Activated CD4-positive, alpha-beta T cell treated with anti-CD3 and anti-CD28 coated beads, Interleukin-2, amount 10 ng/mL, durations not matched to agents 24 days and 14 days (primary cell): Measurements from ENCODE around the gene PDPN. TPM values are rescaled to one million over a fixed set of nuclear protein-coding genes. Genes with fewer than 3 reads are reported as not detected.

Experiments used
- DNase-seq: peaks from one replicate; pipeline ENCODE4 v3.0.0; 2022
- H3K27ac Mint-ChIP-seq: one replicate; pipeline ENCODE4 v1.8.0; 2022; ENCODE audit warnings: mild to moderate bottlenecking, mixed read lengths
- H3K27me3 Mint-ChIP-seq: one replicate; pipeline ENCODE4 v1.8.0; 2022; ENCODE audit warnings: mixed read lengths
- H3K36me3 Mint-ChIP-seq: one replicate; pipeline ENCODE4 v1.8.0; 2022; ENCODE audit warnings: low read depth, mild to moderate bottlenecking, mixed read lengths
- H3K4me1 Mint-ChIP-seq: one replicate; pipeline ENCODE4 v1.8.0; 2021; ENCODE audit warnings: mixed read lengths
- H3K4me3 Mint-ChIP-seq: one replicate; pipeline ENCODE4 v1.8.0; 2022; ENCODE audit warnings: mild to moderate bottlenecking, moderate library complexity, mixed read lengths
- H3K9me3 Mint-ChIP-seq: one replicate; pipeline ENCODE4 v1.8.0; 2021; ENCODE audit warnings: mixed read lengths
- intact Hi-C: fragments of 100-400 bp; cut with micrococcal nuclease; formaldehyde crosslinking; loops from one replicate; pipeline ENCODE4 v1.15.1; 2023
- total RNA-seq: library from RNA; stranded (reverse); gene quantifications from 2 replicates; pipeline ENCODE4 v1.2.3, GENCODE V29; 2022

PDPN gene
- total RNA-seq, 1 donor from 2014 or later: not detected

DNA sequence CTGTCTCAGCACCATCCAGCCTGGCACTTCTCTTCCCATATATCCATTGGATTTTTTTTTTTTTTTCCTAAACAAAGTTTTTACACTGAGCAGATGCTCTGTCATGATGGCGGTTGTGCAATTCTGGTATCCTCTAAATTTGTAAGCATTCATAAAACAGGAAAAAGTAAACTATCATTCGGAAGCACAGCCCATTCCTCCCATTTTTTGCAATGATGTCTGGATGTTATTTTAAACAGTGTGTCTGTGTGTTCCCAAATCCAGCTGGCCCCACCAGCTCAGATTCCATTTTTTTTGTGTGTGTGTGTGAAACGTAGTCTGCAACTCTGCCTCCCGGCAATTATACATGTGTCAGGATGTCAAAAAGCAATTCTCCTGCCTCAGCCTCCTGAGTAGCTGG lies 33.5 kb downstream of the PDPN start:
- intact Hi-C loops: no loop called here
- H3K4me3 Mint-ChIP-seq: no peak overlapping the region
- H3K27me3 Mint-ChIP-seq: no peaks in the 10 kb centered on the region
- no peak overlapping the region for H3K27ac Mint-ChIP-seq
- no peaks in the 10 kb centered on the region for H3K4me1 Mint-ChIP-seq
- H3K9me3 Mint-ChIP-seq: no peaks in the 10 kb centered on the region
- DNase-seq: no peak
- no peaks in the 10 kb centered on the region for H3K36me3 Mint-ChIP-seq

DNA sequence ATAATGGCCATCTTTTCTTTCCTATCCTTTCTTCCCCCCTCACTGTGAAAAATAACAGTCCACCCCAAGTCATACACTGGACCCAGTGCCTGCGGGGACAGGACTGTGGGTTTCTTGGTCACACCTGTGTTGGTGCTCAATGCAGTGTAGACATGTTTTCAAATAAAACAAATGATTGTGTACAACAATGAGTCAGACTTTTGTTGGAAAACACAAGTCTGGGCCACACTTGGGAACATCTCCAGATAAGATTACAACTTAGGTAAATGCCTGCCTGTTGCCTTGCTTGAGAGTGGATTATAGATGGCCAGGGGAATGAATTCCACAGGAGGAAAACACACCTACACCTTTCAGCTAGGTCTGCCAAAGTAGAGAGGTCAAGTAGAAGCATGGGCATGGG lies 34.1 kb downstream of the PDPN start:
- no peaks in the 10 kb centered on the region for H3K36me3 Mint-ChIP-seq
- H3K27me3 Mint-ChIP-seq: no peaks in the 10 kb centered on the region
- no peak for DNase-seq
- no peak overlapping the region for H3K4me3 Mint-ChIP-seq
- intact Hi-C loops: no loop called here
- no peak overlapping the region for H3K27ac Mint-ChIP-seq
- no peaks in the 10 kb centered on the region for H3K4me1 Mint-ChIP-seq
- H3K9me3 Mint-ChIP-seq: no peaks in the 10 kb centered on the region

DNA sequence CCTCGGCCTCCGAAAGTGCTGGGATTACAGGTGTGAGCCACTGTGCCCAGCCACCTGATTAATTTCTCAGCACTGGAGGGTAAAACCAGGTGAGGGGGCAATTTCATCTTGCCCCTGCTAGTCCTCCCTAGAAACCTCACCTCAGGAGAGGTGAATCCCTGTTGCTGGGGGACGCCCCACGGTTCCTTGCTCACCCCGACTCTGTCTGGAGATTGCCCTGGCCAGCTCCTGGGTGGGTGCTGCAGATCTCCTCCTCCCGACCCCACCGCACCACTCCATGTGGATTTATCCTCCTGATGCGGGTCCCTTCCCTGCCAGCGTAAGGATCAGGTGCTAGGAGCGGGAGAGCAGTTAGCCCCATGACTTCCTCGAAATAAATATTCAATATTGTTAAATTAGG lies 34.9 kb downstream of the PDPN start:
- H3K9me3 Mint-ChIP-seq: no peaks in the 10 kb centered on the region
- H3K4me1 Mint-ChIP-seq: no peaks in the 10 kb centered on the region
- intact Hi-C loops: no loop called here
- no peak overlapping the region for H3K27ac Mint-ChIP-seq
- H3K36me3 Mint-ChIP-seq: no peaks in the 10 kb centered on the region
- no peak overlapping the region for H3K4me3 Mint-ChIP-seq
- no peak for DNase-seq
- no peaks in the 10 kb centered on the region for H3K27me3 Mint-ChIP-seq

DNA sequence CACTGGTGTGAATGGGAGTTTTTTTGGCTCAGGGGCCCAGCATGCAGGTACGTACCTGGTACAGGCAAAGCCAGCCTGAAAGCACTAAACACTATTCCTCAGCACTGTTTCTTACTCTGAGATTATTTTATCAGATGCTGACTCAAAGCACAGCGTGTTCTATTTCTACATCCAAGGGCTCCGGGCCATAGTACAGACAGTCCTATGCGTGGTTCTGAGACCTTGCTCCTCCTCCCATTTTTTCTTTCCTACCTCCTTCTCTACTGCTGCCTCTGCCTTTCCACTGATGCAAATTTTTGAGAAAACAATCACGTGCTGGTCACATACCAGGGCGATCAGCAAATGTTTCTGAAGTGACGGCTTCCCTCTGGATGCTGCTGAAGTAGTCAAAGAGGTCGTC lies 36.3 kb downstream of the PDPN start:
- Mint-ChIP-seq H3K9me3 (no peaks in the 10 kb centered on the region), H3K4me1 (no peaks in the 10 kb centered on the region), H3K4me3 (no peak overlapping the region), H3K27me3 (no peaks in the 10 kb centered on the region), H3K27ac (no peak overlapping the region), H3K36me3 (no peaks in the 10 kb centered on the region)
- intact Hi-C loops: no loop called here
- no peak for DNase-seq

DNA sequence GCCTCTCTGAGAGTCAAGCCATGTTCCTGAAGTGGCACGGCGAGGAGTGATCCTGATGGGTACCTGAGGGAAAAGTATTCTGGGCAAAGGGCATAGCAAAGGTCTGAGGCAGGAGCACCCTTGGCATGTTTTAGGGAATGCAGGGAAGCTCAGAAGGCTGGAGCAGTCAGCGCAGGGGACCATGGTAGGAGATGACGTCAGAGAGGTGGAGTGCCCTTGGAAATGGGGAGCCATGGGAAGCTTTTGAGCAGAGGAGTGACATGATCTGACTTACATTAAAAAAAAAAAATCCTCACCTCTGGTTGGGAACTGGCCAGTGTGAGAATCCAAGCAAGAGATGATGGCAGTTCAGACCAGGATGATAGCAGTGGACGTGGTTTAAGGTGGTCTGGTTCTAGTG lies 37.2 kb downstream of the PDPN start:
- intact Hi-C loops: no loop called here
- Mint-ChIP-seq H3K36me3 (no peaks in the 10 kb centered on the region), H3K4me3 (no peak overlapping the region), H3K27ac (no peak overlapping the region), H3K9me3 (no peaks in the 10 kb centered on the region), H3K27me3 (no peaks in the 10 kb centered on the region), H3K4me1 (no peaks in the 10 kb centered on the region)
- DNase-seq: no peak

DNA sequence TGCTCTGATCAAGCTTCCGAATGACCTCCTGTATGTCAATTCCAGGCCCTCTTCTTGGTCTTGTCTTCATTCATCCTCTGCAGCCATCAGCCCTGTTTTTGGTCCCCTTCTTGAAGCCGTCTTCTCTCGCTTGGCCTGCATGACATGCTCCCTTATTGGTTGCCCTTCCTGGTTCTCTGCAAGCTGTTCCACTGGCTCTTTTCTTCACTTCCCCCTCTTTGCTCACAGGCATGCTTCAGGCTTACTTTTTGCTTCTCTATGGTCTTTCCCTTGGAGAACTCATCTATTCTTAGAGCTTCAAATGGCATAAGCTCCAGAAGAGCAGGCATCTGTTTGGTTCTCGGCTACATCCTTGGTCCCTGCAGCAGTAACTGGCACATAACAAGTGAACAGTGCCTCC lies 38.8 kb downstream of the PDPN start:
- no peaks in the 10 kb centered on the region for H3K27me3 Mint-ChIP-seq
- H3K27ac Mint-ChIP-seq: no peak overlapping the region
- H3K36me3 Mint-ChIP-seq: no peaks in the 10 kb centered on the region
- H3K9me3 Mint-ChIP-seq: no peaks in the 10 kb centered on the region
- no peak for DNase-seq
- H3K4me3 Mint-ChIP-seq: no peak overlapping the region
- H3K4me1 Mint-ChIP-seq: no peaks in the 10 kb centered on the region
- intact Hi-C loops: no loop called here

DNA sequence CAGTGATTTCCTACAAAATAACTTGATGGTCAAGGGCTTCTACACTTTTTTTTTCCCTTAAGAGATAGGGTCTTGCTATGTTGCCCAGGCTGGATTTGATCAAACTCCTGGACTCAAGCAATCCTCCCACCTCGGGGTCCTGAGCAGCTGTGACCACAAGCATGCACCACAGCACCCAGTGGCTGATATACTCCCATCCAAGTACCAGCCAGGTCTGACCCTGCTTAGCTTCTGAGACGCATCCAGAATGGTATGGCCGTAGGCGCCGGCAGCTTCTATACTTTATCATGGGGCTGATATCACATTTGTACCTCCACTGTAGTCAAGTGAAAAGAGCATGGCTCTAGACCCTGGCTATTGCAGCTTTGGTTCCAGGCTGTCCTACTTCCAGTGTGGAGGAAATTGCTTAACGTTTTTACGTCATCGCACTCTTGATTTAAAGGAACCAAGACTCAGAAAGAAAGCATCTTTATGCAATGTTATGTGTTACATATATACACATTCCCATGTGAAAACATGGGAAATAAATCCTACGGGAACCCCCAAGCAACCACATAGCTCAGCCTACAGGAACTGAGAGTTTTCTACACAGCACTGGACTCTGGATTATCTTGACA lies 39.5 kb downstream of the PDPN start:
- H3K27ac Mint-ChIP-seq: no peak overlapping the region
- intact Hi-C loops: no loop called here
- H3K4me1 Mint-ChIP-seq: no peaks in the 10 kb centered on the region
- H3K36me3 Mint-ChIP-seq: no peaks in the 10 kb centered on the region
- DNase-seq: no peak
- H3K9me3 Mint-ChIP-seq: no peaks in the 10 kb centered on the region
- no peaks in the 10 kb centered on the region for H3K27me3 Mint-ChIP-seq
- H3K4me3 Mint-ChIP-seq: no peak overlapping the region

DNA sequence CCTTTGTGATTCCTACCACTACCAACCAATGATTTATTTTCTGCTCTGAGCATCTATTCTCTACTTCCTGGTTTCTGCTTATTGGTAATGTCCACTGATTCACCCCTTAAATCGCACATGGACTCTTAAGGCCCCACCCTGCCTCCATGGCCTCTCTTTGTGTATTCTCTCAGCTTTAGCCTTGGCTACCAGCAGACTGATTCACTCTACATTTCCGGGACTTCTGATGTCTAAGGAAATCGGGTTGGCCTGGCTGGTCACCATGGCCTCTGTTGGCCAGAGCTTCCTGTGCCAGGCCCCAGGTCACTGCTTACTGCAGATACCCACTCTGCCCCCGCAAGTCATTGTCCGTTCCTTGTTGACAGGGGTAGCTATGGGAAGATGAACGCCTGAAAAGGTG lies 40.9 kb downstream of the PDPN start:
- Mint-ChIP-seq H3K27me3 (no peaks in the 10 kb centered on the region), H3K4me1 (no peaks in the 10 kb centered on the region), H3K36me3 (no peaks in the 10 kb centered on the region), H3K9me3 (no peaks in the 10 kb centered on the region), H3K27ac (no peak overlapping the region), H3K4me3 (no peak overlapping the region)
- intact Hi-C loops: no loop called here
- DNase-seq: no peak

DNA sequence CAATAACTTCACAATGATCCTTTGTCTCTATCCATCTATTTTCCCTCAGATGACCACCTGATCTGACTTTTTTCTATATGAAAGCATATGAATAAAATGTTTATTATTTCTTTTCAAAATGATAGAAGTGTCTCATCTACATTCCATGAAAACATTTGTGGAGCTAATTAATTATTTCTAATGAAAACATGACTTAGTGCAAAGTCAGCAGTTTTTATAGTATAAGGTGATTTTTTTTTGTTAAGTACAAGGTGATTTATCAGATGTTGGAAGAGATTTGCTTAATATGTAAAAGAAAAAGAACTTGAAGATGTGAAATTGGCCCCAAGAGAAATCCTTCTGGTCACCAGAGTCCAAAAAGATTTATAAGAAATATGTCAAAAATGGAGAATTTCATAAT lies 43.5 kb downstream of the PDPN start:
- intact Hi-C loops: no loop called here
- Mint-ChIP-seq H3K27me3 (no peaks in the 10 kb centered on the region), H3K27ac (no peak overlapping the region), H3K4me1 (no peaks in the 10 kb centered on the region), H3K36me3 (no peaks in the 10 kb centered on the region), H3K9me3 (no peaks in the 10 kb centered on the region), H3K4me3 (no peak overlapping the region)
- DNase-seq: no peak

DNA sequence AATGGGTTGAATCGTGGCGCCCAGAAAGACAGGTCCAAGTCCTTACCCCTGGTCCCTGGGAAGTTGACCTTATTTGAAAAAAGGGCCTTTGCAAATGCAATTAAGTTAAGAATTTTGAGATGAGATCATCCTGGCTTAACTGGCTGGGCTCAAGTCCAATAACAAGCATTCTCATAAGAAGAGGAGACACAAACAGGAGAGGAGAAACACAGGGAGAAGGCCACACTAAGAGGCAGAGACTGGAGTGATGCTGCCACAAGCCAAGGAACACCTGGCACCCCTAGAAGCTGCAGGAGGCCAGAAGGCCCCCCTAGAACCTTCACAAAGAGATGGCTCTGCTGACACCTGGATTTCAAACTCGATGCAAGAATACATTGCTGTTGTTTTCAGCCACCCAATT lies 44.6 kb downstream of the PDPN start:
- H3K9me3 Mint-ChIP-seq: no peaks in the 10 kb centered on the region
- no peak for DNase-seq
- no peaks in the 10 kb centered on the region for H3K36me3 Mint-ChIP-seq
- H3K27ac Mint-ChIP-seq: no peak overlapping the region
- no peak overlapping the region for H3K4me3 Mint-ChIP-seq
- H3K27me3 Mint-ChIP-seq: no peaks in the 10 kb centered on the region
- intact Hi-C loops: no loop called here
- H3K4me1 Mint-ChIP-seq: no peaks in the 10 kb centered on the region

DNA sequence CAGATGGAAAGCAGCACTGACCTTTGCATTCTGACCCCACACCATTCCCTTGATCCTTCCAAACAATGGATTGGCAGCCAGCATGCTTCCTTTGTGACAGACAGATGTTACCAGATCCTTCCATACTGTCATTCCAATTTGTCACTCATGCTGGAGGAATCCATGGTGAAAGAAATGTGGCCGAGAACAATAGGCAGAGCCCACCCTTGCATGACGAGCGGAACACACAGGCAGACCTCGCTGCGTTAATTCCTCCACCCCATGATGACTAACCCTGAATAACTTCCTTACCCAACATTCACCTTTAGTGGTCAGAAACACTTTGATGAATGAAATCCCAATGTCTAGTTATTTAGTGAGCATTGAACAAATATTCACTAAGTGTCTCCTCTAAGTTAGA lies 45.1 kb downstream of the PDPN start:
- Mint-ChIP-seq H3K4me3 (no peak overlapping the region), H3K27ac (no peak overlapping the region), H3K4me1 (no peaks in the 10 kb centered on the region), H3K9me3 (peaks cover 2% of the 10 kb centered on the region), H3K27me3 (no peaks in the 10 kb centered on the region), H3K36me3 (no peaks in the 10 kb centered on the region)
- intact Hi-C loops: no loop called here
- DNase-seq: no peak

DNA sequence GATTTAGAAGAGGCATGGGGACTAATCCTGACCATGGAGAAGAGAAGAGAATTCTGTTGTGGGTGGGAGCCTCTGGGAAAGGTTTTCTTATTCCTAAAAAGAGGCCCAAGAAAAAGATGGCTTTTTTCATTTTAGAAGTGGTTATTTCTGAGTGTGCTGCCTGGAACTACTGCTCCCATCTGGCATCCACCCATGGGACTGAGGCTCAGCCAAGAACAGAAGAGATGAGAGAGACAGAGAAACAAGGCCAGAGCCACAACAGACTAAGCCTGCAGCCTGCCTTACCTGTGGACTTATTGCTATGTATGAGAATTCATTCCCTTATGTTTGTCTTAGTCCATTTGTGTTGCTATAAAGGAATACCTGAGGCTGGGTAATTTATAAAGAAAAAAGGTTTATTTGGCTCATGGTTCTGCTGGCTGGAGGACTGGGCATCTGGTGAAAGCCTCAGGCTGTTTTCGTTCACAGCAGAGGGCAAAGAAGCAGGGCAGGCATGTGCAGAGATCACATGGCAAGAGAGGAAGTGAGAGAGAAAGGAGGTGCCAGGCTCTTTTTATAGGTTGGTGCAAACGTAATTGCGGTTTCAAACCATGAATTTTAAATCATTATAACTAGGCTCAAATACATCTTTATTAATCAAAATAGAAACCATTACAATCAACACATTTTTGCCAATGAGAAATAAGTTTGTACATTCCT lies 58.8 kb downstream of the PDPN start:
- H3K27me3 Mint-ChIP-seq: no peaks in the 10 kb centered on the region
- no peak overlapping the region for H3K27ac Mint-ChIP-seq
- no peaks in the 10 kb centered on the region for H3K36me3 Mint-ChIP-seq

DNA sequence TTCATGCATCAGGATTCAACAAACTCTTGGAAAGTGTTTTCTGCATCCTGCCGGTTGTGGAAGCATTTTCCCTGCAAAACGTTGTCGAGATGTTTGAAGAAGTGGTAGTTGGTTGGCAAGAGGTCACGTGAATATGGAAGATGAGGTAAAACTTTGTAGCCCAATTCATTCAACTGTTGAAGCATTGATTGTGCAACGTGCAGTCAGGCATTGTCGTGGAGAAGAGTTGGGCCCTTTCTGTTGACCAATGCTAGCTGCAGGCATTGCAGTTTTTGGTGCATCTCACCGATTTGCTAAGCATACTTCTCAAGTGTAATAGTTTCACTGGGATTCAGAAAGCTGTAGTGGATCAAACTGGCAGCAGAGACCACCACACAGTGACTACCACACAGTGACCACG lies 59.4 kb downstream of the PDPN start:
- intact Hi-C loops: no loop called here
- Mint-ChIP-seq H3K9me3 (peaks cover 16% of the 10 kb centered on the region), H3K27ac (no peak overlapping the region), H3K36me3 (no peaks in the 10 kb centered on the region), H3K4me3 (no peak overlapping the region), H3K27me3 (no peaks in the 10 kb centered on the region), H3K4me1 (no peaks in the 10 kb centered on the region)
- DNase-seq: no peak

More for the DNA sequence above, 58.8 kb downstream of the PDPN start:
- no peak for DNase-seq
- Mint-ChIP-seq H3K4me1 (no peaks in the 10 kb centered on the region), H3K9me3 (peaks cover 19% of the 10 kb centered on the region), H3K4me3 (no peak overlapping the region)
- intact Hi-C loops: no loop called here

DNA sequence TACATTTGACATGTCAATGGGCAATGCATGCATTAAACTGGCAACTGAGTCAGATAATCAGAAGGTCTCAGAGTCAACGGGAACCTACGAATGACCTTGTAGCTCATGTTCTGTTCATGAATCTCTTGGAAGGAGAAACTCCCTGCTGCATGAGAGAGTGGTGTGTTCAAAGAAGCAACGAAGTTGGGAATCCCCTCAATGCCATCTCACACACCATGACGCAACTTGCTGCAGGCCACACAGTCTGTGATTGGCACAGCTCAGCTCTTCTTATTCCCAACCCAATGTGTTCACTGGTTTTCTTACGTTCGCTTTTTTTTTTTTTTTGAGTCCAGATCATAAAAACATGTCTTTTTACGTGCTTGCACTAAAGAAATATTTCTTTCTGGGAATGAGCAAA lies 62.9 kb downstream of the PDPN start:
- Mint-ChIP-seq H3K9me3 (peaks cover 4% of the 10 kb centered on the region), H3K36me3 (no peaks in the 10 kb centered on the region), H3K27ac (no peak overlapping the region), H3K4me1 (no peaks in the 10 kb centered on the region), H3K4me3 (no peak overlapping the region), H3K27me3 (no peaks in the 10 kb centered on the region)
- intact Hi-C loops: no loop called here
- DNase-seq: no peak

DNA sequence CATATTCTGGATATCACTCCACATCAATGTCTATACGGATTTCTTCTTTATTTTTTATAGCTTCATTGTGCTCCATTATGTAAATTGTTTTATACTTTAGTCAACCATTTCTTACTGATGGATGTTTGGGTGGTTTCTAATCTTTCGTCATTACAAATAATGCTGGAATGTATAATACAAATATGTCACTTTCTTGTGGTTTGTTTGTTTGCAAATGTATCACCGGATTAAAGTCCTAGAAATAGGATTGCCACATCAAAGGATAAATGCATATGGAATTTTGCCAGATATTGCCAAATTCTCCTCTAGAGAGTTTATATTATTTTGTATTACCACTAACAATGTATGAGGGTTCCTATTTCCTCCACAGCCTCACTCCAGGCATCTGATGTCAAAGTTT lies 67.6 kb downstream of the PDPN start:
- Mint-ChIP-seq H3K27me3 (peaks cover 6% of the 10 kb centered on the region), H3K9me3 (peaks cover 4% of the 10 kb centered on the region), H3K4me1 (no peaks in the 10 kb centered on the region), H3K36me3 (no peaks in the 10 kb centered on the region), H3K27ac (no peak overlapping the region), H3K4me3 (no peak overlapping the region)
- intact Hi-C loops: no loop called here
- no peak for DNase-seq
